Suprapubic skin (tissue), 4 donors: ENCODE results near the gene IPPK.

ENCODE experiments used
- CTCF ChIP-seq, 2 donors: fragments of 200-600 bp in 1 of 2; fragments of 450-650 bp in 1 of 2; sonication (generic) in 1 of 2; IDR thresholded peaks; one replicate each; pipeline ENCODE4 v1.5.1; 2016 to 2019; ENCODE audit warnings: antibody characterized with exemption in 2 of 2, mild to moderate bottlenecking in 1 of 2, moderate library complexity in 1 of 2
- POLR2A ChIP-seq, 2 donors: fragments of 450-650 bp; IDR thresholded peaks; one replicate each; pipeline ENCODE4 v1.6.1; 2017; ENCODE audit warnings: antibody characterized with exemption in 2 of 2, mild to moderate bottlenecking in 2 of 2, moderate library complexity in 2 of 2
- POLR2AphosphoS5 ChIP-seq, 3 donors: sonication (generic); formaldehyde crosslinking; IDR thresholded peaks; one replicate each; pipeline ENCODE4 v1.6.1; 2017; ENCODE audit warnings: antibody characterized with exemption in 3 of 3

- no peak for TF ChIP-seq POLR2AphosphoS5 (IDR thresholded peaks at IDR 0.05)
- TF ChIP-seq CTCF (IDR thresholded peaks at IDR 0.05), result no peak
- TF ChIP-seq POLR2A (IDR thresholded peaks at IDR 0.05), result no peak
These were observed 28.7 kb downstream of the IPPK start for GRCh38 chr9:92641092-92641809.
